Loucy (cell line): Measurements from ENCODE around the gene RUNX1.

Experiments used
- H2AFZ ChIP-seq: fragments of 200-600 bp; sonication (generic); 2 replicates; pipeline ENCODE4 v1.6.0; 2016; ENCODE audit warnings: antibody characterized with exemption, mild to moderate bottlenecking, low read length, moderate library complexity
- H3F3A ChIP-seq: fragments of 200-600 bp; 2 replicates; pipeline ENCODE4 v1.6.0; 2016; ENCODE audit warnings: antibody characterized with exemption, low read depth, mild to moderate bottlenecking
- H3K27me3 ChIP-seq: fragments of 200-600 bp; sonication (generic); 2 replicates; pipeline ENCODE4 v1.6.1; 2014; ENCODE audit warnings: low read length, mild to moderate bottlenecking; ENCODE audit not compliant: insufficient read depth, poor library complexity, severe bottlenecking
- H3K36me3 ChIP-seq: fragments of 200-600 bp; sonication (generic); 2 replicates; pipeline ENCODE4 v1.6.1; 2016; ENCODE audit warnings: low read length; ENCODE audit not compliant: insufficient read depth
- H3K4me1 ChIP-seq: fragments of 200-600 bp; sonication (generic); 2 replicates; pipeline ENCODE4 v1.5.1; 2014; ENCODE audit warnings: low read length, mild to moderate bottlenecking; ENCODE audit not compliant: insufficient read depth, poor library complexity, severe bottlenecking
- H3K4me2 ChIP-seq: fragments of 200-600 bp; sonication (generic); 2 replicates; pipeline ENCODE4 v1.6.0; 2014; ENCODE audit warnings: antibody characterized with exemption, low read length, low read depth, mild to moderate bottlenecking; ENCODE audit not compliant: poor library complexity, severe bottlenecking
- H3K4me3 ChIP-seq: fragments of 200-600 bp; sonication (generic); 2 replicates; pipeline ENCODE4 v1.5.1; 2014; ENCODE audit warnings: low read length, mild to moderate bottlenecking, mixed read lengths; ENCODE audit not compliant: poor library complexity, severe bottlenecking
- H3K79me2 ChIP-seq: fragments of 200-600 bp; sonication (generic); 2 replicates; pipeline ENCODE4 v1.6.1; 2014; ENCODE audit warnings: low read length; ENCODE audit not compliant: insufficient read depth
- H3K9ac ChIP-seq: fragments of 200-600 bp; sonication (generic); 2 replicates; pipeline ENCODE4 v1.6.0; 2014; ENCODE audit warnings: mild to moderate bottlenecking, low read depth, low read length, moderate library complexity; ENCODE audit not compliant: poor library complexity, severe bottlenecking
- H3K9me2 ChIP-seq: fragments of 200-600 bp; sonication (generic); replicated peaks from 2 replicates; pipeline ENCODE4 v1.6.1; 2016; ENCODE audit warnings: low read depth, low read length, mixed read lengths
- H3K9me3 ChIP-seq: fragments of 200-600 bp; sonication (generic); 2 replicates; pipeline ENCODE4 v1.6.1; 2014; ENCODE audit warnings: mild to moderate bottlenecking, antibody characterized with exemption, low read length, low read depth; ENCODE audit not compliant: insufficient read depth
- H4K20me1 ChIP-seq: fragments of 200-600 bp; sonication (generic); 2 replicates; pipeline ENCODE4 v1.6.0; 2014; ENCODE audit warnings: antibody characterized with exemption, low read length, mild to moderate bottlenecking; ENCODE audit not compliant: insufficient read depth, poor library complexity, severe bottlenecking
- EZH2phosphoT487 ChIP-seq: fragments of 200-600 bp; IDR thresholded peaks from 2 replicates; pipeline ENCODE4 v1.6.1; 2018; ENCODE audit warnings: antibody characterized with exemption, mild to moderate bottlenecking, moderate library complexity, borderline replicate concordance
- TF ChIP-seq, protein P1 (sequence below): fragments of 200-600 bp; sonication (generic); conservative IDR thresholded peaks from 2 replicates; pipeline ENCODE4 v1.5.1; 2014; ENCODE audit warnings: mild to moderate bottlenecking, antibody characterized with exemption, low read length

RUNX1 gene

GRCh38 chr21:34950980-34951379 lies 98.1 kb downstream of the RUNX1 start:
- H3K27me3 ChIP-seq: no peaks in the 10 kb centered on the region
- no peak for TF ChIP-seq EZH2phosphoT487
- TF ChIP-seq, protein P1, sequence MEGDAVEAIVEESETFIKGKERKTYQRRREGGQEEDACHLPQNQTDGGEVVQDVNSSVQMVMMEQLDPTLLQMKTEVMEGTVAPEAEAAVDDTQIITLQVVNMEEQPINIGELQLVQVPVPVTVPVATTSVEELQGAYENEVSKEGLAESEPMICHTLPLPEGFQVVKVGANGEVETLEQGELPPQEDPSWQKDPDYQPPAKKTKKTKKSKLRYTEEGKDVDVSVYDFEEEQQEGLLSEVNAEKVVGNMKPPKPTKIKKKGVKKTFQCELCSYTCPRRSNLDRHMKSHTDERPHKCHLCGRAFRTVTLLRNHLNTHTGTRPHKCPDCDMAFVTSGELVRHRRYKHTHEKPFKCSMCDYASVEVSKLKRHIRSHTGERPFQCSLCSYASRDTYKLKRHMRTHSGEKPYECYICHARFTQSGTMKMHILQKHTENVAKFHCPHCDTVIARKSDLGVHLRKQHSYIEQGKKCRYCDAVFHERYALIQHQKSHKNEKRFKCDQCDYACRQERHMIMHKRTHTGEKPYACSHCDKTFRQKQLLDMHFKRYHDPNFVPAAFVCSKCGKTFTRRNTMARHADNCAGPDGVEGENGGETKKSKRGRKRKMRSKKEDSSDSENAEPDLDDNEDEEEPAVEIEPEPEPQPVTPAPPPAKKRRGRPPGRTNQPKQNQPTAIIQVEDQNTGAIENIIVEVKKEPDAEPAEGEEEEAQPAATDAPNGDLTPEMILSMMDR: no peak
- no peaks in the 10 kb centered on the region for H3K9me3 ChIP-seq
- peaks cover 34% of the 10 kb centered on the region for H3K36me3 ChIP-seq
- peaks cover 96% of the 10 kb centered on the region for H3K79me2 ChIP-seq
- H3K4me1 ChIP-seq: peaks cover 79% of the 10 kb centered on the region
- H3K9ac ChIP-seq: no peak overlapping the region
- peaks cover 84% of the 10 kb centered on the region for H4K20me1 ChIP-seq
- H3K4me2 ChIP-seq: no peak overlapping the region
- H3F3A ChIP-seq: peaks cover 10% of the 10 kb centered on the region; the same call in 1 of the 2 replicates
- no peak overlapping the region for H2AFZ ChIP-seq
- no peaks in the 10 kb centered on the region for H3K9me2 ChIP-seq
- H3K4me3 ChIP-seq: no peak overlapping the region

- Histone ChIP-seq H3K9me3 (no peaks in the 10 kb centered on the region), H3K9me2 (no peaks in the 10 kb centered on the region), H3K27me3 (no peaks in the 10 kb centered on the region), H2AFZ (no peak overlapping the region), H3K9ac (no peak overlapping the region), H3K4me1 (peaks cover 79% of the 10 kb centered on the region), H4K20me1 (peaks cover 84% of the 10 kb centered on the region), H3F3A (peaks cover 10% of the 10 kb centered on the region; the same call in 1 of the 2 replicates), H3K36me3 (peaks cover 30% of the 10 kb centered on the region; the same call in 1 of the 2 replicates), H3K4me3 (no peak overlapping the region), H3K4me2 (no peak overlapping the region), H3K79me2 (peaks cover 96% of the 10 kb centered on the region)
- TF ChIP-seq, protein P1: no peak
- TF ChIP-seq EZH2phosphoT487: no peak
These were observed 99.6 kb downstream of the RUNX1 start for GRCh38 chr21:34949499-34949898.

GRCh38 chr21:34949030-34949429 lies 100.1 kb downstream of the RUNX1 start:
- no peaks in the 10 kb centered on the region for H3K9me2 ChIP-seq
- no peak overlapping the region for H3K9ac ChIP-seq
- H3K4me1 ChIP-seq: peaks cover 79% of the 10 kb centered on the region
- H3F3A ChIP-seq: peaks cover 10% of the 10 kb centered on the region; the same call in 1 of the 2 replicates
- peaks cover 84% of the 10 kb centered on the region for H4K20me1 ChIP-seq
- H3K9me3 ChIP-seq: no peaks in the 10 kb centered on the region
- no peak overlapping the region for H3K4me3 ChIP-seq
- H3K36me3 ChIP-seq: peaks cover 30% of the 10 kb centered on the region; the same call in 1 of the 2 replicates
- H2AFZ ChIP-seq: no peak overlapping the region
- no peaks in the 10 kb centered on the region for H3K27me3 ChIP-seq
- H3K4me2 ChIP-seq: no peak overlapping the region
- TF ChIP-seq, protein P1: no peak
- no peak for TF ChIP-seq EZH2phosphoT487
- H3K79me2 ChIP-seq: peaks cover 96% of the 10 kb centered on the region
